Lung (tissue), 12 donors: ENCODE measurements around the gene FAM118A. TPM values are rescaled to one million over a fixed set of nuclear protein-coding genes. Genes with fewer than 3 reads are reported as not detected.

Experiments
- ATAC-seq: fragments of 200-7000 bp; cut with Tn5 transposase; one replicate; pipeline ENCODE4 v1.9.1; 2020; ENCODE audit warnings: moderate number of reproducible peaks; ENCODE audit not compliant: insufficient read depth, low FRiP score
- DNase-seq, 3 donors: peaks; one replicate each; pipeline ENCODE4 v3.0.0-alpha.2; 2013 to 2017
- H3K27ac ChIP-seq, 2 donors: one replicate each; pipeline ENCODE4 v1.5.1; 2013; ENCODE audit warnings: mild to moderate bottlenecking in 2 of 2, moderate library complexity in 2 of 2, control low read depth in 1 of 2, inconsistent platforms in 1 of 2, low read depth in 1 of 2, low read length in 1 of 2
- H3K27me3 ChIP-seq, 3 donors: one replicate each; pipeline ENCODE4 v1.5.1; 2013; ENCODE audit warnings: low read length in 2 of 3; ENCODE audit not compliant: control insufficient read depth in 3 of 3, insufficient read depth in 3 of 3
- H3K36me3 ChIP-seq, 4 donors: one replicate each; pipeline ENCODE4 v1.5.1; 2013; ENCODE audit warnings: low read length in 4 of 4, mild to moderate bottlenecking in 1 of 4, moderate library complexity in 1 of 4; ENCODE audit not compliant: control insufficient read depth in 4 of 4, insufficient read depth in 4 of 4
- H3K4me1 ChIP-seq, 5 donors: one replicate each; pipeline ENCODE4 v1.5.1; 2013; ENCODE audit warnings: low read length in 5 of 5, mild to moderate bottlenecking in 2 of 5, moderate library complexity in 1 of 5; ENCODE audit not compliant: control insufficient read depth in 5 of 5, insufficient read depth in 5 of 5
- H3K4me3 ChIP-seq: one replicate; pipeline ENCODE4 v1.5.1; 2013; ENCODE audit warnings: mild to moderate bottlenecking, control low read depth, moderate library complexity
- H3K9ac ChIP-seq, 2 donors: one replicate each; pipeline ENCODE4 v1.5.1; 2013; ENCODE audit warnings: low read length in 2 of 2, control low read depth in 1 of 2; ENCODE audit not compliant: insufficient read depth in 1 of 2
- H3K9me3 ChIP-seq, 4 donors: one replicate each; pipeline ENCODE4 v1.5.1; 2013; ENCODE audit warnings: low read length in 3 of 4, mild to moderate bottlenecking in 1 of 4, moderate library complexity in 1 of 4; ENCODE audit not compliant: control insufficient read depth in 4 of 4, insufficient read depth in 3 of 4
- WGBS, 2 donors: extraction: QIAGEN DNeasy Blood & Tissue Kit; methylation state at CpG; one replicate each; pipeline ENCODE4 v1.1.7; 2013; 5-methylcytosine and 5-hydroxymethylcytosine counted together
- polyA plus RNA-seq, 2 donors: library from polyadenylated mRNA; stranded (reverse); fragments of 200-250 nt; gene quantifications; one replicate each; pipeline ENCODE4 v1.2.1, GENCODE V29; 2013
- total RNA-seq, 2 donors: library from RNA; depleted of rRNA in 1 of 2; stranded (reverse); fragments of >200 nt in 1 of 2; gene quantifications; one replicate each; pipeline ENCODE4 v1.2.1, GENCODE V29; 2014 to 2021
- TF ChIP-seq, protein P1 (sequence below): IDR thresholded peaks from 2 replicates; pipeline ENCODE4 v1.5.1; 2012; ENCODE audit warnings: mild to moderate bottlenecking; ENCODE audit errors: control extremely low read depth, extremely low read depth
- donor health status: control.
- donor health status: control.
- donor health status: Bipolar disorder and iron deficiency.
- donor health status: healthy.
- donor health status: DM: yes; HTN: yes; CAD: no.

FAM118A gene
- total and polyA plus RNA-seq, 4 donors: 12.0 to 71.8 (median 28.4) TPM

DNA sequence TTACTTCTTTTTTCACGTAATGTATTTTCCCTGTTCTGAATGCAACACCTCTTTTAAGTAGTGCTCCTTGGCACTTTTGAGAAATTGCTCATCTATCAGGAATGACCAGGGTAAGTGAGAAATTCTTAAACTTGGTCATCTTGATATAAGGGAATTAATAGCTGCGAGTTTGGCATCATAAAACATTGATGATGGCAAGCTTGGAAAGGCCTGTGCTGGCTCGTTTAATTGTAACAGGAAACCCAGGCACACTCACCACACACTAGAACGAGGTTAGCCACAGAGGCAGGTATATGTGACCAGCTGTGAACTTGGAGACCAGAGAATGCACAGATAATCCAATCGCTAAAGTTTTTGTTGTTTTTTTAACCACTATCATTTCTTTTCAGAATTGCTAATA is 24.3 kb downstream of the FAM118A start:
- Histone ChIP-seq H3K9me3 (no peaks in the 10 kb centered on the region), H3K4me3 (no peak overlapping the region), H3K27me3 (no peaks in the 10 kb centered on the region), H3K9ac (no peak overlapping the region), H3K36me3 (peaks cover 2 to 43% (median 35%) of the 10 kb centered on the region in 4 donors), H3K4me1 (peaks cover 4 to 19% (median 7%) of the 10 kb centered on the region in 5 donors), H3K27ac (peak overlapping the region in 1 of 2 donors; percentile 76)
- no peak for DNase-seq
- ATAC-seq: no peak
- 56 to 59% methylated on average over 5 of the region's 5 CpGs for WGBS, 2 donors
- TF ChIP-seq, protein P1, sequence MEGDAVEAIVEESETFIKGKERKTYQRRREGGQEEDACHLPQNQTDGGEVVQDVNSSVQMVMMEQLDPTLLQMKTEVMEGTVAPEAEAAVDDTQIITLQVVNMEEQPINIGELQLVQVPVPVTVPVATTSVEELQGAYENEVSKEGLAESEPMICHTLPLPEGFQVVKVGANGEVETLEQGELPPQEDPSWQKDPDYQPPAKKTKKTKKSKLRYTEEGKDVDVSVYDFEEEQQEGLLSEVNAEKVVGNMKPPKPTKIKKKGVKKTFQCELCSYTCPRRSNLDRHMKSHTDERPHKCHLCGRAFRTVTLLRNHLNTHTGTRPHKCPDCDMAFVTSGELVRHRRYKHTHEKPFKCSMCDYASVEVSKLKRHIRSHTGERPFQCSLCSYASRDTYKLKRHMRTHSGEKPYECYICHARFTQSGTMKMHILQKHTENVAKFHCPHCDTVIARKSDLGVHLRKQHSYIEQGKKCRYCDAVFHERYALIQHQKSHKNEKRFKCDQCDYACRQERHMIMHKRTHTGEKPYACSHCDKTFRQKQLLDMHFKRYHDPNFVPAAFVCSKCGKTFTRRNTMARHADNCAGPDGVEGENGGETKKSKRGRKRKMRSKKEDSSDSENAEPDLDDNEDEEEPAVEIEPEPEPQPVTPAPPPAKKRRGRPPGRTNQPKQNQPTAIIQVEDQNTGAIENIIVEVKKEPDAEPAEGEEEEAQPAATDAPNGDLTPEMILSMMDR: no peak

DNA sequence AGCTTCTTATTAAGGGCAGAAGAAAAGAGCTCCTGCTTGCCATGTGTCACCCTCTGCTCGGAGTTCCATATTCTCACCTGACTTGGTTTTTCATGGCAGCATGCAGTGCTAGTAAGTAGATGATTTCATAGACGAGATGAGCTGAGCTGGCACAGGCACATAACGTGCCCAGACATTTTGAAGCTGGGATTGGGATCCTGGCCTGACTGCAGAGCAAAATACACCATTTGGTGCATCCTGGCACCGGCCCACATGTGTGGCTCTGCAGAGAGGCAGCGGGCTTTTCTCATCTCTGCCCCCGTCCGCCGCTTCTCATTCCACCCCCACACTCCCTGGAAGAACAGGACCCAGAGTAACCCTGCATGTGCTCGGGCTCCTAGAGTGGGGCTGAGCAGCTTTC is 24.8 kb downstream of the FAM118A start:
- H3K27me3 ChIP-seq: no peaks in the 10 kb centered on the region
- no peaks in the 10 kb centered on the region for H3K9me3 ChIP-seq
- H3K9ac ChIP-seq: no peak overlapping the region
- 87 to 93% methylated on average over 9 of the region's 9 CpGs for WGBS, 2 donors
- H3K4me1 ChIP-seq: peaks cover 2 to 19% (median 7%) of the 10 kb centered on the region in 5 donors
- DNase-seq: no peak
- no peak overlapping the region for H3K4me3 ChIP-seq
- peak overlapping the region in 1 of 2 donors; percentile 76 for H3K27ac ChIP-seq
- ATAC-seq: no peak
- H3K36me3 ChIP-seq: peaks cover 2 to 41% (median 33%) of the 10 kb centered on the region in 4 donors
- TF ChIP-seq, protein P1: no peak

DNA sequence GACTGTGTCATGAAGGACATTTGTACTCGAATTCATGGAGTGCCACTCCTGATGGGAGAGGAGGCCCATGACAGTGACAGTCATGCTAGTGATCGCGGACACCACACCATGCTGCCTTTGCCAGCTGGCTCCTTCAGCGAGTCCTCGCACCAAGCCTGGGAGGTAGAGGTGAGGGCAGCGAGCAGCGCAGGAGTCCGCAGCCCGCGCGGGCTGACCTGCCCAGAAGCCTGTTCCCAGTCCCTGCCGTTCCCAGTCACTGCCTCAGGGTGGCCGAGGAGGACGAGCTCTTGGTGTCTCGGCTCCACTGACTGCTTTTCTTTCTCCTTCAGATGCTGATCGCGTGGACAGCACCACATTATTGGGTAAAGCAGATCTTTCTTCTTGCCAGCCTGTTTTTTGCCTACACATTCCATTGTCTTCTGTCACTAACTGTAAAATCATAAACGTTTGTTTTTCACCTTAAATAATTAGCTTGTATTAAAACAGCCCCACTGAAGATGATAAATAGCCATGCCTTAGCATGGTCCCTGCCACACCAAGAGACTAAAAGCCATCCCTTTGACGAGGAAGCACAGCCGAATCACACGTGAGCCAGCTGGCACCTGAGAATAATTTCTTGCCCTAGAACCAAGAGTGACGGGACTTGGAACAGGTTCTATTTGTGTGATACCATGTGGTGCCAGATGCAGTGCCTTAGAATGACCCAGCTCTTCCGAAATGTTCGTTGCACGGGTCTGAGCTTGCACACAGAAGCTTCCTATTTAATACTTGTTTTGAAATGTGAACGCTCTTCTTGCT is 25.5 kb downstream of the FAM118A start:
- no peak for ATAC-seq

More for the DNA sequence above, 25.5 kb downstream of the FAM118A start:
- Histone ChIP-seq H3K27me3 (no peaks in the 10 kb centered on the region), H3K27ac (peak overlapping the region in 1 of 2 donors; percentile 76), H3K4me1 (peaks cover 0 to 19% (median 7%) of the 10 kb centered on the region in 5 donors), H3K4me3 (no peak overlapping the region), H3K9ac (no peak overlapping the region), H3K36me3 (peaks cover 2 to 45% (median 34%) of the 10 kb centered on the region in 4 donors), H3K9me3 (no peaks in the 10 kb centered on the region)
- TF ChIP-seq, protein P1: no peak
- peak; percentile 36 to 67 (median 42) for DNase-seq
- 74 to 76% methylated on average over 26 of the region's 26 CpGs for WGBS, 2 donors
